GM12874 (cell line): Measurements from ENCODE around the gene STARD7.

ENCODE experiments used
- CTCF ChIP-seq: IDR thresholded peaks from 2 replicates; pipeline ENCODE4 v1.5.1; 2011; ENCODE audit warnings: low read depth, mild to moderate bottlenecking, control low read depth, low read length, moderate library complexity; ENCODE audit not compliant: insufficient read depth

Gene STARD7

DNA sequence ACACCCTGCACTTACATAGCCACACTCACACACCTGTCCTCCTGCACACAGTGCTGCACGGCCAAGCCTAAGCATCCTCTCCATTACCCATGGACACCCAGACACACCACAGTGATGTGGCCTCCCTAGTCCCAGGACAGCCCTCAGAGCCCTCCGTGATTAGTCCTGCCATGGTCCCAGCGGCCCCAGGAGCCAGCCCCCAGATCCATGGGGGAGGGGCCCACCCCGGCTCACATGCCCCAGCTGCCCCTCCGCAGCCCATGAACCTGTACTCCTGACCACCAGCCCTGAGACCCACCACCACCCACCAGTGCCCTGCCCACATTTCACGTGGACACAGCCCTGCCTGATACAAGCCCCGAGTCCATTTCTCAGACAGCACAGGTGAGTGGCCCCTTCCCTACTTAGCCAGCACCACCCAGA lies 55.3 kb downstream of the STARD7 start:
- TF ChIP-seq CTCF: no peak

GRCh38 chr2:96152304-96153161 lies 56.1 kb downstream of the STARD7 start:
- no peak for TF ChIP-seq CTCF

DNA sequence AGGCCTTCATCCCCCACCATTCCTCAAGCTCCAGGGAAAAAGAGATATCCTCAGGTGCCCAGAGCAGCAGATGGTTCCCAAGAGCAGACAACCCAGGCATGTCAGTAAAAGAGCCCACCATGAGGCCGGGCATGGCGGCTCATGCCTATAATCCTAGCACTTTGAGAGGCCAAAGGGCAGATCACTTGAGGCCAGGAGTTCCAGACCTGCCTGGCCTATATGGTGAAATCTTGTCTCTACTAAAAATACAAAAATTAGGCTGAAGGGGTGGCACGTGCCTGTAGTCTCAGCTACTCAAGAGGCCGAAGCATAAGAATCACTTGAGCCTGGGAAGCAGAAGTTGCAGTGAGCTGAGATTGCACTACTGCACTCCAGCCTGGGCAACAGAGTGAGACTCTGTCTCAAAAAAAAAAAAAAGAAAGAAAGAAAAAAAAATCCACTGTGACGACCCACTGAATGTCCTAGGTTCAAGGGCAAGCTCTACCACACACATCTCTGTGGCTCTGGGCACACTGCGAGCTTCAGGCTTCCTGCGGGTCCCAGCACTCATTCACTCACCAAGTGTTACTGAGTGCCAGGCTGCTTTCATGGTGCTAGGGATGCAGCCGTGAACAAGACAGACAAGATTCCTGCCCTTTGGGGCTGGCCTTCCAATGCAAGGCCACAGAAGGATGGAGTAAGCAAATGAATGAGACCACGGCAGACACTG lies 56.9 kb downstream of the STARD7 start:
- TF ChIP-seq CTCF: no peak

DNA sequence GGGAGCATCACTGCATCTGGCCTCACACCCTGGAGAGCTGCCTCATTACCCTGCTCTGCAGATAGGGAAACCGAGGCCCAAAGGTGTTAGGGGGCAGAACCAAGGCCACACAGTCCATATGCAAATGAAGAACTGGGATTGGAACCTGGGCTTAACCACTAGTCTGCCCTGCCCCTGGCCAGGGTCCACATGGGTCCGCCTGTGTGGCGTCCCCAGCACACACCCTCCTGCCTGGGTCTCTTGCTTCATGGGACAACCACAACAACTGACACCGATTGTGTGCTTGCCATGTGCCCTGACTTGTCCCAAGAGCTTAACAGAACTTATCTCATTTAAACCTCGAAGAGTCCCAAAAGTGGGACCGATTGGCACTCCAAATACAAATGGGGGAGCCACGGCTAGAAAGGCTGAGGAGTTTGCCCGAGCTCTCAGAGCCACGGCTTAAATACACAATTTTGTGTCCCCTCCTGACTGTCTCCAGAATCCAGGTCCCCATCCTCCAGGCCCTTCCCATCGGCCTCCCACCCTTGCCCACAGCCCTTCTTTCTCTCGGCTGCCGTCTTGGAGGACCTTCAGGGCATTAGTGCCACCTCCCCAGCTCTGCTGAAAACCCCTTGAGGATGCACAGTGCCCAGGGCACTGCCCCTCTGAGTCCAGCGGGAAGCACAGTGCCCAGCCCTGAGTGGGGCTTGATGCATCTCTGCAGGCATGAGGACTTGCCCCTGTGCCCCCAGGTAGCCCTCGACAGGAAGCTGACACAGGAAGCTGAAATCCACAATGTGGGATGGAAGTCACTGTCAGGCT lies 57.6 kb downstream of the STARD7 start:
- TF ChIP-seq CTCF: no peak

DNA sequence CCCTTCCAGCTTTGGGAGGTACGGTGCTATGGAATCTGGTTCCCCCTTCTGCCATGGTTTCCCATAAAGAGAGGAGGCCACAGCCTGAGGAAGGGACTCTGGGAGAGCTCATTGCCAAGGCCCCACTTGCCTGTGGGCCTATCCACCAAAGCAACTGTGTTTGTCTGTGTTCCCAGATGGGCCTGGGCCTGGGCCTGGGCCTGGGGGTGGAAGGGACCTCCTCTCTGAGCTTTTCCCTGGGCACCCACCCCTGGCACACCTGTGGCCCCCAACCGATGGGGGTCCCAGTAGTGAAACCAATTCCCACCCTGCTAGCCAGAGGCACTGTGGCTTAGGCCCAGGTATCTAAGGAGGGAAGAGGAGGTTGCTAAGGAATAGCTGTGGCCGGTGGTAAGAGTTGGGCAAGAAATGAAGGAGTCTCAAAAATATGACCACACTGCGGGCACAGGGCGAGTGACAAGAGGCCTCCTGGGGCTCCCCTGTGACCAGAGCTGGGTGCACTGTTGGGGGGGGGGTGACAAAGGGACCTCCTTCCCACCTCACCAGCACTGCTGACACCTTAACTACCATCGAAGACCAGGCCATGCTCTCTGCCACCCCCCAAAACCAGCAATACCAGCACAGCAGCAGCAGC lies 58.5 kb downstream of the STARD7 start:
- TF ChIP-seq CTCF: no peak

- TF ChIP-seq CTCF: no peak
Observed at GRCh38 chr2:96148410-96149217, 60.0 kb downstream of the STARD7 start.
